ENCODE results near the gene RAP1GAP2.

The RAP1GAP2 gene

GRCh38 chr17:2860883-2861282 lies 64.6 kb downstream of the RAP1GAP2 start:
- TF ChIP-seq, protein P1, sequence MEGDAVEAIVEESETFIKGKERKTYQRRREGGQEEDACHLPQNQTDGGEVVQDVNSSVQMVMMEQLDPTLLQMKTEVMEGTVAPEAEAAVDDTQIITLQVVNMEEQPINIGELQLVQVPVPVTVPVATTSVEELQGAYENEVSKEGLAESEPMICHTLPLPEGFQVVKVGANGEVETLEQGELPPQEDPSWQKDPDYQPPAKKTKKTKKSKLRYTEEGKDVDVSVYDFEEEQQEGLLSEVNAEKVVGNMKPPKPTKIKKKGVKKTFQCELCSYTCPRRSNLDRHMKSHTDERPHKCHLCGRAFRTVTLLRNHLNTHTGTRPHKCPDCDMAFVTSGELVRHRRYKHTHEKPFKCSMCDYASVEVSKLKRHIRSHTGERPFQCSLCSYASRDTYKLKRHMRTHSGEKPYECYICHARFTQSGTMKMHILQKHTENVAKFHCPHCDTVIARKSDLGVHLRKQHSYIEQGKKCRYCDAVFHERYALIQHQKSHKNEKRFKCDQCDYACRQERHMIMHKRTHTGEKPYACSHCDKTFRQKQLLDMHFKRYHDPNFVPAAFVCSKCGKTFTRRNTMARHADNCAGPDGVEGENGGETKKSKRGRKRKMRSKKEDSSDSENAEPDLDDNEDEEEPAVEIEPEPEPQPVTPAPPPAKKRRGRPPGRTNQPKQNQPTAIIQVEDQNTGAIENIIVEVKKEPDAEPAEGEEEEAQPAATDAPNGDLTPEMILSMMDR (IDR thresholded peaks at IDR 0.05) = no peak

DNA sequence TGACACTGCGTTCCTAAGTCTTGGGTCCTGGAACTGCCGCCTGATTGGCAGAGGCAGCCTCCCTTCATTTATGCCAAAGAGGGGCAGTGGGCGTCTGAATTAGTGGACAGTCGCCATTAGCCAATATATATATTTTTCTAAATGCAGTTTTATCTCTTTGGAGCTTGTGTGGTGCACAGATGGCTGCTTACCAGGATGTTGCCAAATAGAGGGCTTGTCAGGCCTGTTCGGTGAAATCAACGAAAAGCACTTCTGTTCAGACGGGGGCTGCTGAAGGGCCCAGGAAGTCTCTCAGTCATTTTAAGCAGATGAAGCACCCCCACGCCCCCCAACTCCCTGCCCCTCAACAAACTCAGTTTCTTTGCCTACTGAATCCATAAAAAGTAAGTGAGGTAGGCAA lies 66.0 kb downstream of the RAP1GAP2 start:
- TF ChIP-seq, protein P1 (IDR thresholded peaks at IDR 0.05) = no peak

DNA sequence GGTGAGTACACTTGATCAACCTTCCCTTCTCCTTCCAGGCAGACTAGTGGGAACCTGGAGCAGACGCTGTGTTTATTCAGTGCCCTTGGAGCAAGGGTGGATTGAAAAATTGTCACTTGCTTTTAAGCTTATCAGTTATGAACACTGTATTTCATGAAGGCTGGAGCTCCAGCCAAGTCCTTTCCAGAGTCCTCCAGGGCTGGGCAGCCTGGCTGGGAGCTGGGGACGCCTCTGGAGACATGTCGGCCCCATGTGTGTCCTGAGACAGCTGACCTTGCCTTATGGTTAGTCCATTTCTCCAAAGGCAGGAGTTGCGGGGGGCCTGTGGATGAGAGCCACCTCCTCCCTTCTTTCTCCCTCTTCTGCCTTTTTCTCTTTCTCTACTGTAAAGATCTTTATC lies 67.0 kb downstream of the RAP1GAP2 start:
- TF ChIP-seq, protein P1 (IDR thresholded peaks at IDR 0.05) = no peak

GRCh38 chr17:2865228-2865627 lies 69.0 kb downstream of the RAP1GAP2 start:
- TF ChIP-seq, protein P1 (IDR thresholded peaks at IDR 0.05) = no peak

- TF ChIP-seq, protein P1 (IDR thresholded peaks at IDR 0.05) = no peak
These were observed 71.5 kb downstream of the RAP1GAP2 start for GRCh38 chr17:2867441-2868424.

DNA sequence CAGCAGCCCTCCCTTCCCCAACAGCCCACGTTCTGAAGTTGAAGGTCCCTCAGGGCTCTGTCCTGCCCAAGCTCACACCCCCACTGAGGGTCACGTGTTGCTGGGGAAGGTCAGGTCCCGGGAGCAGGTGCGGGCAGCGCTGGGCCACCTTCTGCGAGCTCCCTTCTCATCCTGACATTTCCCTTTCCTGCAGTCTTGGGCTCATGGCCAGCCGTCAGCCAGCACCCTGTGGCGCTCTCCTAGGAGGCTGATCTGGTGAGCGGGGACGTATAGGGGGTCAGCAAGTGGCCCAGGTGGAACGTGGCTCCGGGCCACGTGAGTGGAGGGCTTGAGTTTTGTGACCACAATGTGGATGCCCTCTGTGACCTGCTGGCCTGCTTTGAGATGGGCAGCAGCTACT lies 73.4 kb downstream of the RAP1GAP2 start:
- TF ChIP-seq, protein P1 (IDR thresholded peaks at IDR 0.05) = no peak

DNA sequence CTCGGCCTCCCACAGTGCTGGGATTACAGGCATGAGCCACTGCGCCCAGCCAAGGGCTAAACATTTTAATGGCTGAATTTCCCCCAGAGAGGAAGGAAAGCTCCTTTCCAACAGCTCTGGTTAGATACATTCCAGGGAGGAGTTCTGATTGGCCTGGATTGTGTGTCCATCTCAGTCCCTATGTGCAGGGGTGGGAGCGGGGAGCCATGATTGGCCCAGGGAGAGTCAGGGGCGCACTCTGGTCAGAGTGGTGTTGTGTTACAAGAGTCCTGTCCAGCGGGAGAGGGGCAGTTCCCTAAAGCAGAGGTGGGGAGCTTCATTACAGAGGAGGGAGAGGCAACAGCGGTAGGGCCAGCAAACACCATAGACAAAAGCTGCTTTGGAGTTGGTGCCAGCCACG lies 75.0 kb downstream of the RAP1GAP2 start:
- TF ChIP-seq, protein P1 (IDR thresholded peaks at IDR 0.05) = no peak

Measured in LNCAP (cell line).